B cell (primary cell): ENCODE results near the gene SMCO2. TPM values are rescaled to one million over a fixed set of nuclear protein-coding genes. Genes with fewer than 3 reads are reported as not detected.

Experiments
- ATAC-seq: fragments of 200-7000 bp; cut with Tn5 transposase; one replicate; pipeline ENCODE4 v1.10.0; 2021; ENCODE audit warnings: low read depth, mild to moderate bottlenecking, moderate number of reproducible peaks, moderate library complexity
- CTCF ChIA-PET: fragments of 350-600 bp; sonication (Branson Sonifier 250); formaldehyde crosslinking; loops from one replicate; lab custom pipeline; 2021; ENCODE audit warnings: antibody characterized with exemption, inconsistent platforms; lab: Charles Lee
- POLR2A ChIA-PET: fragments of 350-600 bp; sonication (Branson Sonifier 250); formaldehyde crosslinking; loops from one replicate; lab custom pipeline; 2021; ENCODE audit warnings: antibody characterized with exemption; lab: Charles Lee
- DNase-seq: peaks from one replicate; pipeline ENCODE4 v3.0.0; 2013
- H2AFZ ChIP-seq: 2 replicates; pipeline ENCODE4 v1.6.1; 2012; ENCODE audit warnings: mild to moderate bottlenecking, low read depth, low read length; ENCODE audit not compliant: insufficient read depth, poor library complexity, severe bottlenecking
- H3K27ac ChIP-seq, 2 donors: 1 replicate in 1 of 2; 2 replicates in 1 of 2; pipeline ENCODE4 v1.5.1; 2012 to 2013; ENCODE audit warnings: low read length in 2 of 2, mild to moderate bottlenecking in 2 of 2, moderate library complexity in 1 of 2
- H3K27me3 ChIP-seq, 4 experiments: fragments of 200-600 bp in 1 of 4; sonication (generic) in 1 of 4; replicated peaks in 1 of 4; 1 replicate in 2 of 4; 2 replicates in 2 of 4; pipeline versions ENCODE4 v1.6.1 to v1.7.0; 2013 to 2016; ENCODE audit warnings: low read length in 3 of 4, mild to moderate bottlenecking in 2 of 4, mixed read lengths in 1 of 4, moderate library complexity in 1 of 4; ENCODE audit not compliant: insufficient read depth in 4 of 4, control insufficient read depth in 3 of 4; ENCODE audit errors: control extremely low read depth in 1 of 4
- H3K36me3 ChIP-seq, 2 experiments: replicated peaks in 1 of 2; 1 replicate in 1 of 2; 2 replicates in 1 of 2; pipeline versions ENCODE4 v1.6.1 to v1.7.1; 2013; ENCODE audit warnings: low read length in 1 of 2; ENCODE audit not compliant: insufficient read depth in 2 of 2, control insufficient read depth in 1 of 2; ENCODE audit errors: control extremely low read depth in 1 of 2, extremely low read depth in 1 of 2
- H3K4me1 ChIP-seq, 2 donors: fragments of 200-600 bp in 1 of 2; sonication (generic) in 1 of 2; 1 replicate in 1 of 2; 2 replicates in 1 of 2; pipeline versions ENCODE4 v1.5.1 to v1.6.1; 2013 to 2017; ENCODE audit warnings: low read length in 2 of 2; ENCODE audit not compliant: control insufficient read depth in 2 of 2, insufficient read depth in 2 of 2
- H3K4me2 ChIP-seq: replicated peaks from 2 replicates; pipeline ENCODE3; 2012; ENCODE audit warnings: mild to moderate bottlenecking, low read depth, low read length; ENCODE audit not compliant: poor library complexity, severe bottlenecking
- H3K4me3 ChIP-seq, 5 experiments: fragments of 200-600 bp in 1 of 5; sonication (generic) in 1 of 5; 1 replicate in 3 of 5; 2 replicates in 2 of 5; pipeline versions ENCODE4 v1.5.1 to v1.7.0; 2011 to 2016; ENCODE audit warnings: low read length in 4 of 5, mild to moderate bottlenecking in 4 of 5, low read depth in 2 of 5, control low read depth in 1 of 5, moderate library complexity in 1 of 5; ENCODE audit not compliant: insufficient read depth in 1 of 5; ENCODE audit errors: control extremely low read depth in 1 of 5, extremely low read depth in 1 of 5
- H3K79me2 ChIP-seq: fragments of 200-600 bp; sonication (generic); one replicate; pipeline ENCODE4 v1.6.0; 2016; ENCODE audit warnings: low read length; ENCODE audit not compliant: control insufficient read depth, insufficient read depth
- H3K9ac ChIP-seq: fragments of 200-600 bp; sonication (generic); 2 replicates; pipeline ENCODE4 v1.6.1; 2017; ENCODE audit warnings: mild to moderate bottlenecking, low read length, moderate library complexity
- H3K9me3 ChIP-seq, 3 donors: one replicate each; pipeline versions ENCODE4 v1.6.1 to v1.7.1; 2013; ENCODE audit warnings: low read length in 2 of 3; ENCODE audit not compliant: control insufficient read depth in 2 of 3, insufficient read depth in 1 of 3; ENCODE audit errors: control extremely low read depth in 1 of 3
- H4K20me1 ChIP-seq: 2 replicates; pipeline ENCODE4 v1.6.0; 2012; ENCODE audit warnings: mild to moderate bottlenecking, low read length; ENCODE audit not compliant: insufficient read depth, control insufficient read depth, poor library complexity, severe bottlenecking
- H3K27ac Mint-ChIP-seq: one replicate; pipeline ENCODE4 v1.8.0; 2021; ENCODE audit warnings: mixed read lengths
- H3K27me3 Mint-ChIP-seq: one replicate; pipeline ENCODE4 v1.8.0; 2021; ENCODE audit warnings: mixed read lengths
- H3K4me1 Mint-ChIP-seq: one replicate; pipeline ENCODE4 v1.8.0; 2021; ENCODE audit warnings: mixed read lengths
- H3K4me3 Mint-ChIP-seq: one replicate; pipeline ENCODE4 v1.8.0; 2021; ENCODE audit warnings: mixed read lengths
- H3K9me3 Mint-ChIP-seq: one replicate; pipeline ENCODE4 v1.8.0; 2022; ENCODE audit warnings: mixed read lengths; ENCODE audit not compliant: insufficient read depth
- CTCF ChIP-seq: fragments of 200-600 bp; IDR thresholded peaks from one replicate; pipeline ENCODE4 v1.8.0; 2022; ENCODE audit warnings: antibody characterized with exemption, mild to moderate bottlenecking
- EZH2 ChIP-seq: IDR thresholded peaks from 2 replicates; pipeline ENCODE4 v1.6.1; 2012; ENCODE audit warnings: borderline replicate concordance, low read depth, mild to moderate bottlenecking, moderate library complexity, low read length; ENCODE audit not compliant: insufficient read depth, poor library complexity, severe bottlenecking
- WGBS: methylation state at CpG from one replicate; pipeline ENCODE4 v1.1.5; 2013; ENCODE audit warnings: missing lambda C conversion rate; ENCODE audit not compliant: insufficient coverage; 5-methylcytosine and 5-hydroxymethylcytosine counted together
- intact Hi-C: fragments of 100-400 bp; cut with micrococcal nuclease; formaldehyde crosslinking; loops from one replicate; pipeline ENCODE4 v1.10.0; 2022
- polyA plus RNA-seq: library from polyadenylated mRNA; depleted of rRNA; stranded (reverse); fragments of >200 nt; gene quantifications from 2 replicates; pipeline ENCODE4 v1.2.3, GENCODE V29; 2012
- total RNA-seq, 2 donors: library from RNA; stranded (reverse); fragments of 120-200 nt in 1 of 2; gene quantifications; 1 replicate in 1 of 2; 2 replicates in 1 of 2; pipeline versions ENCODE4 v1.2.3 to v1.2.4, GENCODE V29; 2013 to 2022

The SMCO2 gene
- total and polyA plus RNA-seq, 2 donors (not counting 1 experiment from before 2014, with no cell fraction given): 0.15 TPM; not detected in 1

- no peak for TF ChIP-seq EZH2
- TF ChIP-seq CTCF: no peak
- Histone ChIP-seq H3K4me3 (no peak overlapping the region), H3K9ac (no peak overlapping the region), H3K79me2 (no peaks in the 10 kb centered on the region), H3K27me3 (no peaks in the 10 kb centered on the region), H3K27ac (no peak overlapping the region), H3K9me3 (no peaks in the 10 kb centered on the region), H3K4me1 (peaks cover 3 to 5% of the 10 kb centered on the region in 2 donors), H2AFZ (no peak overlapping the region), H4K20me1 (no peaks in the 10 kb centered on the region), H3K4me2 (no peak overlapping the region), H3K36me3 (no peaks in the 10 kb centered on the region)
- ChIA-PET CTCF (interaction anchor here (0.6 to 4.8 kb wide), 2 partner anchors 273 to 283 kb away, joined by 4 to 44 read pairs; no protein-coding TSS in a partner anchor), POLR2A (no interaction called here)
- Mint-ChIP-seq H3K9me3 (no peaks in the 10 kb centered on the region), H3K4me3 (no peak overlapping the region), H3K4me1 (peaks cover 10% of the 10 kb centered on the region), H3K27ac (no peak overlapping the region), H3K27me3 (no peaks in the 10 kb centered on the region)
- 100% methylated on average over 1 of the region's 4 CpGs for WGBS
- DNase-seq (no peak), ATAC-seq (no peak)
- intact Hi-C loops: no loop called here
These were observed 15.4 kb upstream of the SMCO2 start for GRCh38 chr12:27431185-27431584.

GRCh38 chr12:27434673-27435565 lies 11.6 kb upstream of the SMCO2 start:
- ATAC-seq (peak; percentile 33), DNase-seq (peak; percentile 47)
- Mint-ChIP-seq H3K4me1 (peaks cover 20% of the 10 kb centered on the region), H3K27me3 (no peaks in the 10 kb centered on the region), H3K4me3 (no peak overlapping the region), H3K27ac (no peak overlapping the region), H3K9me3 (no peaks in the 10 kb centered on the region)
- Histone ChIP-seq H3K27me3 (no peaks in the 10 kb centered on the region), H3K79me2 (no peaks in the 10 kb centered on the region), H3K4me2 (peak overlapping the region; percentile 31), H3K36me3 (no peaks in the 10 kb centered on the region), H3K4me3 (no peak overlapping the region), H2AFZ (peak overlapping the region; percentile 48), H4K20me1 (no peaks in the 10 kb centered on the region), H3K4me1 (peaks cover 11 to 14% of the 10 kb centered on the region in 2 donors), H3K9me3 (no peaks in the 10 kb centered on the region), H3K27ac (no peak overlapping the region), H3K9ac (no peak overlapping the region)
- TF ChIP-seq EZH2 (no peak), CTCF (peak; percentile 74)
- CTCF ChIA-PET: interaction anchor here (0.6 to 5.0 kb wide), 23 partner anchors 8 to 1402 kb away, joined by 3 to 51 read pairs (median 5); partner anchors contain the start of gene SMCO2
- intact Hi-C loops: loop anchor here (1.0 kb wide), 2 partner anchors 217 to 268 kb away; no protein-coding TSS in a partner anchor
- 60% methylated on average over 2 of the region's 6 CpGs for WGBS
- POLR2A ChIA-PET: no interaction called here
